OCI-LY3 (cell line): ENCODE data around the gene POLDIP3.

ENCODE experiments used
- EZH2phosphoT487 ChIP-seq: fragments of 200-600 bp; shearing (Covaris generic); IDR thresholded peaks from 2 replicates; pipeline ENCODE4 v1.6.1; 2018; ENCODE audit warnings: antibody characterized with exemption, mixed run types, low read depth
- TF ChIP-seq, protein P1 (sequence below): fragments of 200-600, 300-600 bp; sonication (generic); IDR thresholded peaks from 2 replicates; pipeline ENCODE4 v1.5.1; 2014; ENCODE audit warnings: antibody characterized with exemption, low read length, low read depth

DNA sequence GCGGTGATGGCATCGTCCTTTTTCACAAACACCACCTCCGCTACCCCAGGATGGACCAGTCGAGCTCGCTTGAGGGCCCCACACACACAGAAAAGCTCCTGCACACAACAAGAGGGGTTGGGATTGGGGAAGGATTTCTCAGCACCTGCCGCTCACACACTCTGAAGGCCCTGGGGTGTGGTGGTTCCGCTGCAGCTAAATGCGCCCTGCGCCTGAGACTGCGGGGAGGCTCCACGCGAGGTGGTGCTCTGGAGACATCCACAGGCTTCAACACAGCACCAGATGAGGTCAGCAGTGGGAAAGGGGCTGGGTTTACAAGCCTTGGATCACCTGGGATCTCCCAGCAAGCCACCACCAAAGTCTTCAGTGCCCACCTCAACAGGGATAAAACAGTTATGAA is 22.7 kb downstream of the POLDIP3 start:
- TF ChIP-seq, protein P1, sequence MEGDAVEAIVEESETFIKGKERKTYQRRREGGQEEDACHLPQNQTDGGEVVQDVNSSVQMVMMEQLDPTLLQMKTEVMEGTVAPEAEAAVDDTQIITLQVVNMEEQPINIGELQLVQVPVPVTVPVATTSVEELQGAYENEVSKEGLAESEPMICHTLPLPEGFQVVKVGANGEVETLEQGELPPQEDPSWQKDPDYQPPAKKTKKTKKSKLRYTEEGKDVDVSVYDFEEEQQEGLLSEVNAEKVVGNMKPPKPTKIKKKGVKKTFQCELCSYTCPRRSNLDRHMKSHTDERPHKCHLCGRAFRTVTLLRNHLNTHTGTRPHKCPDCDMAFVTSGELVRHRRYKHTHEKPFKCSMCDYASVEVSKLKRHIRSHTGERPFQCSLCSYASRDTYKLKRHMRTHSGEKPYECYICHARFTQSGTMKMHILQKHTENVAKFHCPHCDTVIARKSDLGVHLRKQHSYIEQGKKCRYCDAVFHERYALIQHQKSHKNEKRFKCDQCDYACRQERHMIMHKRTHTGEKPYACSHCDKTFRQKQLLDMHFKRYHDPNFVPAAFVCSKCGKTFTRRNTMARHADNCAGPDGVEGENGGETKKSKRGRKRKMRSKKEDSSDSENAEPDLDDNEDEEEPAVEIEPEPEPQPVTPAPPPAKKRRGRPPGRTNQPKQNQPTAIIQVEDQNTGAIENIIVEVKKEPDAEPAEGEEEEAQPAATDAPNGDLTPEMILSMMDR, result no peak
- TF ChIP-seq EZH2phosphoT487, result no peak
